ENCODE results near the gene CDYL. TPM values are rescaled to one million over a fixed set of nuclear protein-coding genes. Genes with fewer than 3 reads are reported as not detected.
"Not testable (repeated sequence)": the region's sequence is repeated elsewhere in the genome, so short reads cannot be mapped to it uniquely, and the experiment has no call there.

CDYL gene
- total RNA-seq, 1 experiment from 2014 or later: 23.2 TPM

- peak; percentile 97 for DNase-seq (ENCODE audit: low read depth)
Measured at GRCh38 chr6:5003604-5004372, 227.6 kb downstream of the CDYL start, which contains the start of gene RPP40. RPP40 (minus strand) TSS chr6:5004037; CDS start chr6:5004002, 35 bp downstream.

- peak; percentile 4 for DNase-seq (ENCODE audit: low read depth)
Measured at GRCh38 chr6:5004373-5005037, 228.3 kb downstream of the CDYL start.

GRCh38 chr6:5005038-5005433, 228.8 kb downstream of the CDYL start:
- not testable (repeated sequence) for DNase-seq (ENCODE audit: low read depth)

Other genes with a start within 250 kb of the CDYL start
- gene RPP40, start 227.6 kb downstream of the CDYL start, total RNA-seq (2014; rRNA removed; shearing (Covaris generic)): 35.3 and 45.5 TPM in 2 replicates